Forelimb muscle (tissue), 1 donor: Measurements from ENCODE around the gene CNPY3. TPM values are rescaled to one million over a fixed set of nuclear protein-coding genes. Genes with fewer than 3 reads are reported as not detected.
A peak's percentile ranks its signal among the peaks of the same experiment; 100 is the strongest.

ENCODE experiments used
- DNase-seq: peaks from one replicate; pipeline ENCODE4 v3.0.0-alpha.2; 2013; ENCODE audit warnings: low read depth
- polyA plus RNA-seq: library from polyadenylated mRNA; unstranded; fragments of 120-200 nt; gene quantifications from one replicate; pipeline ENCODE4 v1.2.1, GENCODE V29; 2013; ENCODE audit not compliant: insufficient read length

The CNPY3 gene
- polyA plus RNA-seq, 1 donor, result 23.6 TPM

DNA sequence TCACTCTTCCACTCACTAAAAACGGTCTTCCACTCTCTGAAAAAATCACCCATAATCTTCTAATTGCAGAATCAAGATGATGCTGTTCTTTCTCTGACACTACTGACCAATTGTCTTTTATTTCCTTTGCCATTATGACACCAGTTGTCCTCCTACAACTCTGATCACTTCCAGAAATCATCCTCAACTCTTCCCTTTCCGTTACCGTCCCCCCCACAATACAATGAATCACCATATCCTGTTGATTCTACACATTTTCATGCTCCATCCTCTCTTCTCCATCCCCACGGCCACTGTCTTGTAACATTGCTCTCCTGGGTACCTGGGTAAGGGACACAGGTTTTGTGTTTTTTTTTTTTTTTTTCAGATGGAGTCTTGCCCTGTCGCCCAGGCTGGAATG, 52.6 kb downstream of the CNPY3 start:
- no peak for DNase-seq

DNA sequence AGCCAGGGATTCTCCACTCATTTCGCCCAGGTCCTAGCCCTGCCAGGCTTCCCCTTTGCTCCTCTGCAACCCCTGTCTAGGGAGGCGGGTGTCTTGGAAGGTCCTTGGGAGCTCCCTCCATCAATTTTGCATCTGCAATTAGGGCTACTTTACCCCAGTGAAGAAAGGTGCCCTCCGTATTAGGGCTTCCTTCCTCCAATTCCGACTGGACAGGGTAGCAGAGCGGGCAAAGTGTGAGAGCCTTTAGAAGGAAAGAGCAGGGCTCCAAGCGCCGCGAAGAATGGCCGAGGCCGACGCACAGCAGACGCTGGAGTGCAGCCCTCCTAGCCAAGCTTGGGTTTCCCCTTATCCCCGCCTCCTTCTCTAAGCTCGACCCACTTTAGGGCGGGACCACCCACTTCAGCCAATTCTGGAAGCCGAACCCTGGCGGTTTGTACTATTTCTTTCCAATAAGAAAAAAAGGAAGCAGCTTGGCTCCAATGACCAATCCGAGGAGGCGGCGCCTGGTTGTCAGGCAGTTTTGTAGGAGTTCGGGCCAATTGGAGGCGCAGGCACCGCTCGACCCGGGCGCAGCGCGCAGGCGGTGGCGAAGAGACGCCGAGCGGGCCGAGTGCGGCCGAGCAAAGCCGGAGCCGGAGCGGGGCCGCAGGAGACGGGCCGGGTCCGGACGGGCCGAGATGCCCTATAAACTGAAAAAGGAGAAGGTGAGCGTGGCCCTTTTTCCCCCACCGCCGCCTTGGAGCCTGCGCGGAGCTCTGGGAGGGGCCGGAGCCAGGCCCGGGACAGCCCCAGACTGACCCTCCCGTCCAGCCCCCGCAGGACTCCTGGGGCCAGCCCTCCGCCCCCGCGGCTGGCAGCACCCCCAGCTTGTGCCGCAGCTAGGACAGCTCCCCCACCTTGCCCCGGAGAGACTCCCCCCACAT, 55.0 kb downstream of the CNPY3 start, which contains the start of gene PPP2R5D:
Gene PPP2R5D (plus strand): TSS at position 570 of the 923 bp plus-strand sequence. CDS start 108 bp downstream, at position 678.
- peak; percentile 94 for DNase-seq

DNA sequence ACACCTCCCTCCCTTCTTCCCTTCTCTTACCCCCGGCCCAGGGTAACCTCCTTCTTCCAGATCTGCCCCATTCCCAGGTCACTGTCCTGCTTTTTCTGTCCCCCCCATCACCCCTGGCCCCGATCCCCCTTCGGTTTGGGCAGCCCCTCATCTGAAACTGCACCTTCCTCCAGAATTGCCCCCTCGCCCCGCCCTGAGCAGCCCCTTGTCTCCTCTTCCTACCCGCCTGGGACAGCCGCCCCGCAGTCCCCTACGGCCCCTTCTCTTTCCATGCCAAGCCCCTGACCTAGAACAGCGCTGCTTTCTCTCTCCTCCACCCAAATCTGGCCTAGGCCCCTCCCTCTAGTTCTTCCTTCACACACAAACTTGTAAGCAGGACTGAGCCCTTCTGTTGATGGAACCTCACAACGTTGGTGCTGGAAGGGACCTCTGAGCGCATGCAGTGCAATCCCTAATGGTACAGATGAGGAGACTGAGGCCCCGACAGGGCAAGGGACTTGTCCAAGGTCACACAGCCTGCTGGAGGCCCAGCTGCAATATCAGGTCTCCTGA, 55.7 kb downstream of the CNPY3 start:
- DNase-seq, result no peak

DNA sequence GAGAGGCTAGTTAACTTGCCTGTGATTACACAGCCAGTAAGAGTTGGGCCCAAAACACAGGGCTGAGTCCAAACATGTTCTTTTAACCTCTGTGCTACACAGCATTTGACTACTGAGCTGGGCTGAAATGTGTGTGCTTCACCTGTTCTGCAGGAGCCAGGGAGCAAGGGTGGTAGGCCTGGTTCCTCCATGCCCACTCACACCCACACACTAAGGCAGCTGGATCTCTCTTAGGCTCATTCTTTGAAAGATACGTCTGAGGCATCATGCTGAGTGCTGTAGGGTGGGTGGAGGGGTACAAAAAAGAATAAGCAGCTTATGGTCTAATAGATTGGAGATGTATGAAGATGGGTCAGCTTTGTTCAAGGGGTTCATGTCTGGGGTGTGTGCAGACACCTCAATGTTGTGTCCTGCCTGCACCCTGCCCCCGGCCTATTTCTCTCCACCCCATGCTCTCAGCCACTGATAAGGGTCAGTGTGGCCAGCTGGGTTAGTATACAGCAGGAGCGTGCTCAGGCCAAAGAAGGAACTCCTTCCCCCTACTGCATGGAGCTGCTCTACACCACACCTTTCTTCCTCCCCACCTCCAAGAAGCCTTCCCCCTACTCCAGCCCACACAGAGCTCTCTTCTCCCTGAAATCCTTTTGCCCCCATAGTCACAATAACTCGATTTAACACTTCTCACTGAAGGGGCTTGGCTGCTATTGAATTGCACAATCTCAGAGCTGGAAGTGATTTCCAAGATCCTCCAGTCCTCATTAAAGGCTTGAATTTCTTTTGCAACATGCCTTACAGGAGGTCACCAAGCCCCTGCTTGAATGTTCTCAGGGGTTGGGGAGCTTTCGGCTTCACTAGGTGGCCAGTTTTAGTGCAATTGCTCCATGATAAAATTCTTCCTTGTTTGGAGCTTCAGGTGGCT, 58.5 kb downstream of the CNPY3 start:
- DNase-seq, result no peak

DNA sequence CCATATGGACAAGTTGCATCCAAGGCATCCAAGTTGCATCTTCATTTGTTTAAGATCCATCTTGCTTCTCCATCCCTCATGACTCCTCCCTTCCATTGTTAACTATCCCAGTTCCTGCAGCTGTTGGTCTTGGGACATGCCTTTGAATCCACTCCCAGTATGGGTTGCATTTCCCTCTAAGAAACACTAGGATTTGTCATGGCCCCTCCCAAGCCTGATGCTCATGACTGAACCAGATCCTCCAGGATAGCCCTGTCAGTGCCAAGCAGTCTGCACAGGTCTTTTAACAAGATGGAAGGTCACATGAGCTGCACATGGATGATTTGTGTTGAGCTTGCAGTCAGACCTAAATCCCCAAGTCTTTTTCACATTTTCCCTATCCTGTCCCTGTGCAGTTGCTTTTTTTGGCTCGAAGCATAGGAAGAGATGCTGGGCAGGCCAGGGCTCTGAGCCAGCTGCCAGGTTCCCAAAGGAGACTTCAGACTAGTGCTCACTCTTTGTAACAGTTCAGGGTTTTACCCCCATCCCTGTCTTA, 59.3 kb downstream of the CNPY3 start:
- no peak for DNase-seq

Other genes starting within 250 kb of the CNPY3 start
- 2.6 TPM for gene PRPH2, start 206.9 kb upstream of the CNPY3 start, polyA plus RNA-seq
- 12.3 TPM for gene TBCC, start 183.4 kb upstream of the CNPY3 start, polyA plus RNA-seq
- gene BICRAL, start 147.4 kb upstream of the CNPY3 start, polyA plus RNA-seq, result 10.9 TPM
- 78.8 TPM for gene RPL7L1, start 49.9 kb upstream of the CNPY3 start, polyA plus RNA-seq
- gene PTCRA, start 13.4 kb upstream of the CNPY3 start, polyA plus RNA-seq, result not detected
- 0.65 TPM for gene GNMT, start 31.3 kb downstream of the CNPY3 start, polyA plus RNA-seq
- 15.0 TPM for gene PEX6, start 49.7 kb downstream of the CNPY3 start, polyA plus RNA-seq
- 39.0 TPM for gene PPP2R5D, start 55.1 kb downstream of the CNPY3 start, polyA plus RNA-seq
- 39.6 TPM for gene MEA1, start 84.5 kb downstream of the CNPY3 start, polyA plus RNA-seq
- gene KLHDC3, start 84.8 kb downstream of the CNPY3 start, polyA plus RNA-seq, result 227 TPM
- 40.4 TPM for gene RRP36, start 92.1 kb downstream of the CNPY3 start, polyA plus RNA-seq
- gene CUL7, start 124.4 kb downstream of the CNPY3 start, polyA plus RNA-seq, result 44.5 TPM
- 43.9 TPM for gene MRPL2, start 130.0 kb downstream of the CNPY3 start, polyA plus RNA-seq
- 27.6 TPM for gene KLC4, start 130.2 kb downstream of the CNPY3 start, polyA plus RNA-seq
- gene PTK7, start 146.8 kb downstream of the CNPY3 start, polyA plus RNA-seq, result 53.2 TPM
- gene SRF, start 241.8 kb downstream of the CNPY3 start, polyA plus RNA-seq, result 57.1 TPM